PC-3 (cell line): ENCODE results near the gene ATPAF1. TPM values are rescaled to one million over a fixed set of nuclear protein-coding genes. Genes with fewer than 3 reads are reported as not detected.

ENCODE experiments used
- ATAC-seq: fragments of 200-7000 bp; cut with Tn5 transposase; 2 replicates; pipeline ENCODE4 v1.9.1; 2020; ENCODE audit warnings: mild to moderate bottlenecking, moderate library complexity
- BruUV-seq: library from RNA; stranded (reverse); fragments of 400-500 nt; replicated peaks from 2 replicates; lab custom pipeline; 2021; lab: Mats Ljungman, UMichigan
- CTCF ChIA-PET: fragments of 300-600 bp; sonication (Branson Sonifier 250); formaldehyde crosslinking; loops from one replicate; lab custom pipeline; 2022; ENCODE audit warnings: antibody characterized with exemption; lab: Charles Lee
- POLR2A ChIA-PET: fragments of 300-600 bp; sonication (Branson Sonifier 250); formaldehyde crosslinking; loops from one replicate; lab custom pipeline; 2022; ENCODE audit warnings: antibody characterized with exemption; ENCODE audit not compliant: unreplicated experiment; lab: Charles Lee
- DNase-seq: peaks from one replicate; pipeline ENCODE4 v3.0.0-alpha.2; 2015
- H2AFZ ChIP-seq: fragments of 300-600 bp; sonication (generic); 2 replicates; pipeline ENCODE4 v1.6.0; 2016; ENCODE audit warnings: antibody characterized with exemption, low read length
- H3F3A ChIP-seq: fragments of 300-600 bp; sonication (generic); one replicate; pipeline ENCODE4 v1.6.0; 2017; ENCODE audit warnings: antibody characterized with exemption, low read length, control low read depth, mild to moderate bottlenecking; ENCODE audit not compliant: unreplicated experiment
- H3K27ac ChIP-seq: fragments of 300-600 bp; sonication (generic); 2 replicates; pipeline ENCODE4 v1.5.1; 2016; ENCODE audit warnings: mild to moderate bottlenecking, low read length
- H3K27me3 ChIP-seq: fragments of 300-600 bp; sonication (generic); 2 replicates; pipeline ENCODE4 v1.6.1; 2016; ENCODE audit warnings: low read length, mixed read lengths
- H3K36me3 ChIP-seq: fragments of 300-600 bp; sonication (generic); 2 replicates; pipeline ENCODE4 v1.6.1; 2016; ENCODE audit warnings: low read depth, mixed run types, low read length, mixed read lengths
- H3K4me1 ChIP-seq: fragments of 300-600 bp; sonication (generic); 2 replicates; pipeline ENCODE4 v1.5.1; 2016; ENCODE audit warnings: low read length; ENCODE audit not compliant: insufficient read depth
- H3K4me2 ChIP-seq: fragments of 300-600 bp; sonication (generic); 2 replicates; pipeline ENCODE4 v1.6.0; 2016; ENCODE audit warnings: low read length
- H3K4me3 ChIP-seq: fragments of 300-600 bp; sonication (generic); 2 replicates; pipeline ENCODE4 v1.5.1; 2016; ENCODE audit warnings: mild to moderate bottlenecking, low read length, mixed read lengths
- H3K79me2 ChIP-seq: fragments of 300-600 bp; sonication (generic); 2 replicates; pipeline ENCODE4 v1.6.1; 2017; ENCODE audit warnings: low read length, mixed read lengths
- H3K9ac ChIP-seq: fragments of 300-600 bp; sonication (generic); 2 replicates; pipeline ENCODE4 v1.6.0; 2016; ENCODE audit warnings: mild to moderate bottlenecking, low read length
- H3K9me2 ChIP-seq: fragments of 300-600 bp; sonication (generic); replicated peaks from 2 replicates; pipeline ENCODE4 v1.6.1; 2016; ENCODE audit warnings: mixed run types, low read length, mixed read lengths
- H3K9me3 ChIP-seq: fragments of 300-600 bp; sonication (generic); 2 replicates; pipeline ENCODE4 v1.6.1; 2016; ENCODE audit warnings: low read length, mixed read lengths
- H4K20me1 ChIP-seq: fragments of 300-600 bp; sonication (generic); 2 replicates; pipeline ENCODE4 v1.6.1; 2016; ENCODE audit warnings: low read length, mixed read lengths
- EZH2 ChIP-seq: fragments of 300-600 bp; sonication (generic); IDR thresholded peaks from one replicate; pipeline ENCODE4 v1.6.1; 2017; ENCODE audit warnings: antibody characterized with exemption, mild to moderate bottlenecking, low read length; ENCODE audit not compliant: unreplicated experiment
- EZH2phosphoT487 ChIP-seq: fragments of 300-600 bp; sonication (generic); IDR thresholded peaks from 2 replicates; pipeline ENCODE4 v1.6.1; 2018; ENCODE audit warnings: mild to moderate bottlenecking, antibody characterized with exemption, low read length, borderline replicate concordance
- intact Hi-C: fragments of 100-400 bp; cut with micrococcal nuclease; formaldehyde crosslinking; loops from 2 replicates; pipeline ENCODE4 v1.9.0; 2023
- total RNA-seq: library from RNA; depleted of rRNA; stranded (reverse); fragments of >200 nt; gene quantifications from 2 replicates; pipeline ENCODE4 v1.2.3, GENCODE V29; 2014
- TF ChIP-seq, protein P1 (sequence below): fragments of 300-600 bp; sonication (generic); conservative IDR thresholded peaks from 2 replicates; pipeline ENCODE4 v1.5.1; 2017; ENCODE audit warnings: antibody characterized with exemption, low read depth, mild to moderate bottlenecking, low read length

Gene ATPAF1
- total RNA-seq, 1 experiment from 2014 or later, result 68.3 TPM

DNA sequence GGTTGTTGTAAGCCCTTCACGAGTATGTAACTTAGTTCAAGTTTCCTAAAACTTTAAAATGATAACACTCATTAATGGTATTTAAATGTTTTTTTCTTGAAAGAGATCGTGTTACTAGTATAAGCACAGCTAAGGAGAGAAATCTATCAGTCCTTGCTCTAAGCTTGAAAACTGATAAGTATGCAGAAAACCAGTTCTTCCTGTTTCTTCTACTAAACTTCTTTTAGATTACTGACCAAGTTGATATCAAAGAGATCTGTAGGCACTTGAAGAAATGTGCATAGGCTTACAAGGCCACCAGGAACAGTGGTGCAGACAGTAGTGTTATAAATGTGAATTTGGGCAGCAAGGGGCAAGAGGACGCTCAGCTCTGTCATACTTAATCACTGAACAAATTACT is 46.8 kb upstream of the ATPAF1 start:
- H4K20me1 ChIP-seq, result peaks cover 12% of the 10 kb centered on the region
- BruUV-seq, result no TSS peak
- no peaks in the 10 kb centered on the region for H3K9me3 ChIP-seq
- H3K27me3 ChIP-seq, result no peaks in the 10 kb centered on the region
- ChIA-PET POLR2A (no interaction called here), CTCF (no interaction called here)
- H3F3A ChIP-seq, result no peaks in the 10 kb centered on the region
- peaks cover 44% of the 10 kb centered on the region for H3K79me2 ChIP-seq
- ATAC-seq, result no peak
- peaks cover 50% of the 10 kb centered on the region for H3K36me3 ChIP-seq
- DNase-seq, result no peak
- peaks cover 25% of the 10 kb centered on the region for H3K4me1 ChIP-seq
- H3K4me2 ChIP-seq, result no peak overlapping the region
- no peak overlapping the region for H3K9ac ChIP-seq
- no peak overlapping the region for H2AFZ ChIP-seq
- intact Hi-C loops, result loop anchor here (5.0 kb wide), 1 partner anchor 113 kb away; the partner anchor contains the start of gene MKNK1
- no peak overlapping the region for H3K27ac ChIP-seq
- no peak overlapping the region for H3K4me3 ChIP-seq
- no peaks in the 10 kb centered on the region for H3K9me2 ChIP-seq
- TF ChIP-seq EZH2phosphoT487, result no peak

DNA sequence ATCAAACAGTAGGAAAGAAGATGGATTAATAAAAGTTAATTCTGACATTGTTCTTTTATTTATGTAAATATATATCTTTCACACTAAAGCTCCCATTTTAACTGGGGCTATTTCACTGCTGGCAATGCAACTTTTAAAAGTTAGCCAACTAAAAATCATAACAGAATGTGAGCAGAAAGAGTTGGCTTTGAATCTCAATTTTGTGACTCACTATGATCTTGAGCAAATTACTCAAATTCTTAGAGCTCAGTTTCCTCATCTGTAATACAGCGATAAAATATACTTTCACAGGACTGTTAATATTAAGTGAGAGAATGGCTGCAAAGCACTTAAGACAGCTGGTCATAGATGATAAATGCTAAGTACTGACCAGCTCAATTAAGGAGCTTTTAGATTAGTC is 40.0 kb upstream of the ATPAF1 start:
- H2AFZ ChIP-seq, result no peak overlapping the region
- no peaks in the 10 kb centered on the region for H3K27me3 ChIP-seq
- H3K79me2 ChIP-seq, result peaks cover 17% of the 10 kb centered on the region; the same call in 1 of the 2 replicates
- H3K9ac ChIP-seq, result no peak overlapping the region
- no peak overlapping the region for H3K4me2 ChIP-seq
- no TSS peak for BruUV-seq
- intact Hi-C loops, result no loop called here
- H3K36me3 ChIP-seq, result peaks cover 64% of the 10 kb centered on the region
- no peaks in the 10 kb centered on the region for H4K20me1 ChIP-seq
- DNase-seq, result no peak
- H3K27ac ChIP-seq, result no peak overlapping the region
- CTCF ChIA-PET, result no interaction called here
- no peaks in the 10 kb centered on the region for H3K9me2 ChIP-seq
- H3F3A ChIP-seq, result no peaks in the 10 kb centered on the region
- no peak overlapping the region for H3K4me3 ChIP-seq
- TF ChIP-seq EZH2, result no peak
- TF ChIP-seq EZH2phosphoT487, result no peak
- TF ChIP-seq, protein P1, sequence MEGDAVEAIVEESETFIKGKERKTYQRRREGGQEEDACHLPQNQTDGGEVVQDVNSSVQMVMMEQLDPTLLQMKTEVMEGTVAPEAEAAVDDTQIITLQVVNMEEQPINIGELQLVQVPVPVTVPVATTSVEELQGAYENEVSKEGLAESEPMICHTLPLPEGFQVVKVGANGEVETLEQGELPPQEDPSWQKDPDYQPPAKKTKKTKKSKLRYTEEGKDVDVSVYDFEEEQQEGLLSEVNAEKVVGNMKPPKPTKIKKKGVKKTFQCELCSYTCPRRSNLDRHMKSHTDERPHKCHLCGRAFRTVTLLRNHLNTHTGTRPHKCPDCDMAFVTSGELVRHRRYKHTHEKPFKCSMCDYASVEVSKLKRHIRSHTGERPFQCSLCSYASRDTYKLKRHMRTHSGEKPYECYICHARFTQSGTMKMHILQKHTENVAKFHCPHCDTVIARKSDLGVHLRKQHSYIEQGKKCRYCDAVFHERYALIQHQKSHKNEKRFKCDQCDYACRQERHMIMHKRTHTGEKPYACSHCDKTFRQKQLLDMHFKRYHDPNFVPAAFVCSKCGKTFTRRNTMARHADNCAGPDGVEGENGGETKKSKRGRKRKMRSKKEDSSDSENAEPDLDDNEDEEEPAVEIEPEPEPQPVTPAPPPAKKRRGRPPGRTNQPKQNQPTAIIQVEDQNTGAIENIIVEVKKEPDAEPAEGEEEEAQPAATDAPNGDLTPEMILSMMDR, result no peak
- POLR2A ChIA-PET, result no interaction called here
- no peak for ATAC-seq
- no peaks in the 10 kb centered on the region for H3K9me3 ChIP-seq
- H3K4me1 ChIP-seq, result peaks cover 3% of the 10 kb centered on the region; the same call in 1 of the 2 replicates

DNA sequence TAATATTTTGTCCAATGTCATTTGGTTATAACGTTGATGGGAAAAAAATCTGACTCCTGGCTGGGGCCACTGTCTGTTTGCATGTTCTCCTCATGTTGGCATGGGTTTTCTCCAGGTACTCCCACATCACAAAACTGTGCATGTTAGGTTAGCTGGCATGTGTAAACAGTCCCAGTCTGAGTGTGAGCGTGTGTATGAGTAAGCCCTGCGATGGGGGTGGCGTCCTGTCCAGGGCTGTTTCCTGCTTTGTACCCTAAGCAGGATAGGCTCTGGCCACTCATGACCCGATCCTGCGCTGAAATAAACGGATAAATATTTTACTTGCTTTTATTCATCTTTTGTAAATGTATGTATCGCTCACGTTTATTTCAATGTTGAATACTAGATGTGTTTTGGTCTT is 37.2 kb upstream of the ATPAF1 start:
- ChIA-PET CTCF (no interaction called here), POLR2A (no interaction called here)
- BruUV-seq, result no TSS peak
- Histone ChIP-seq H3K4me2 (no peak overlapping the region), H3K4me1 (peaks cover 3% of the 10 kb centered on the region; the same call in 1 of the 2 replicates), H3K27me3 (no peaks in the 10 kb centered on the region), H3K4me3 (no peak overlapping the region), H3K9ac (no peak overlapping the region), H3F3A (no peaks in the 10 kb centered on the region), H3K36me3 (peaks cover 50% of the 10 kb centered on the region), H3K9me2 (no peaks in the 10 kb centered on the region), H3K9me3 (no peaks in the 10 kb centered on the region), H4K20me1 (no peaks in the 10 kb centered on the region), H3K27ac (no peak overlapping the region), H2AFZ (no peak overlapping the region), H3K79me2 (0 out of 2 replicates have a peak, but pooled peaks cover 3% of the 10 kb centered on the region)
- ATAC-seq (peak; percentile 100), DNase-seq (peak; percentile 32)
- TF ChIP-seq EZH2phosphoT487 (no peak), EZH2 (no peak)
- TF ChIP-seq, protein P1, result no peak
- intact Hi-C loops, result no loop called here
